Dermis blood vessel endothelial cell (primary cell): ENCODE results near the gene TEDC1. TPM values are rescaled to one million over a fixed set of nuclear protein-coding genes. Genes with fewer than 3 reads are reported as not detected.

Experiments used
- DNase-seq: peaks from one replicate; pipeline ENCODE4 v3.0.0; 2010
- total RNA-seq: library from RNA; depleted of rRNA; stranded (reverse); fragments of >200 nt; gene quantifications from 2 replicates; pipeline ENCODE4 v1.2.3, GENCODE V29; 2014

The TEDC1 gene
- total RNA-seq, 1 donor from 2014 or later = 9.7 TPM

DNA sequence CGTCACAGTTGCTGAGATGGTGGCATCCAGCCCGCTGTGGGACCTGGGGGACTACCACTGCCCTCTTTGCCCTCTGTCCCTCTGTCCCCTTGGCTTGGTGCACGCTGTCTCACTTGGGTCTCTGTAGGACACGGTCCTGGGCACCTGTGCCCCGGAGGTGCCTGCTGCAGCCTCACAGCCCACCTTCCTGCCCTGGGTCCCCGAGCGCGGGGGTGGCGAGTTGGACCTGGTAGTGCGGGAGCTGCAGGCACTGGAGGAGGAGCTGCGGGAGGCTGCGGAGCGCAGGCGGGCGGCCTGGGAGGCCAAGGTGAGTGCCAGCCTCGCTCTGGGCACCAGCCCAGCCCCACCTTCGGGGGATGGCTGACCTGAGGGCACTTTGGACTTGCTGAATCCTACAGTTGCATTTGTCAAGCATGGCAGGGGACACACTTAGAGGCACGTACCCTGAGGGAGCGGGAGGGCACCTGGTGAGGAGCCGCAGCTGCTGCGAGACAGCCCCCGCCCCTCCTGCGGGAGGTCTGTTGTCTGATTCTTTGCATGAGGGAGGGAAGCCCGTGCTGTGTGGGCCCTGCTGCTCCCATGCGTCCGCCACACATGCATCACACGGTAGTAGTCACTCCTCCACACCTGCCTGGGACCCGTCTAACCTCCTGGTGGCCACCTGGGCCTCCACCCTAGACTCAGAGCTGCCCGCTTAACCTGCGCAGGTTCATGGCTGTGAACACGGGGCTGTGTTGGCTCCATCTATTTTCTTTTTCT, 6.8 kb downstream of the TEDC1 start:
- DNase-seq = no peak

DNA sequence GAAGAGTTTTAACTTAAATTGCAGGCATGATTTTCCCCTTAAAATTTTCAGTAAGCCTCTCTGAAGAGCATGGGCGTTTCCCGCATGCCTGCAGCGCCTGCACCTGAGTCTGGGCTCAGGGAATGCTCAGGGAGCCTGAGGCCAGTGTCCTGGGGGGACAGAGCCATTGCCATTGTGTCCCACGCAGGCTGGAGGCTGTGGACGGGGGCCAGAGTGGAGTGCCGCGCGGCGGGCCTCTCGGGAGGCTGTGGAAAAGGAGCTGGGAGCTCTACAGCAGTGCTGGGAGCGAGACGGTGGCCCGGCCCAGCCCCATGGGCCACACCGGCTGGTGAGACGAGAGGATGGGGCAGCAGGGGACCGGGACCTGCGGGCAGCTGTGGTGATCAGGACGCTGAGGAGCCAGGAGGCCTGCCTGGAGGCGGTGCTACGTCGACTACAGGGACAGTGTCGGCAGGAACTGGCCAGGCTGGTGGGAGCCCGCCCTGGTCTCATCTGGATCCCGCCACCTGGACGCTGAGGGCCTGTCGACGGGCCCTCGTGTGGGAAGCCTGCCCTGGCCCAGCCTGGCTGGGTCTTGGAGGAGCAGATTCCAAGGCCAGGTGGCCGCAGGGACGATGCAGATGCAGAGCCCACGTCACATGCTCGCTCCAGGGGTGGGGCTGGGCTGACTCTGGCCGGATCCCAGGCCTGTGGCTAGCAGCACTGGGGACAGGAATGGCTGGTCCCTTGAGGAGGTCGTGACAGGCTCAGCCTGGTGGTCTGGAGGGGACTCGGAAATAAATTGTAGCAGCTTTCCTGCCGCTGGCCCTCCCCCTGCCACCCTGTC, 7.6 kb downstream of the TEDC1 start:
- no peak for DNase-seq

DNA sequence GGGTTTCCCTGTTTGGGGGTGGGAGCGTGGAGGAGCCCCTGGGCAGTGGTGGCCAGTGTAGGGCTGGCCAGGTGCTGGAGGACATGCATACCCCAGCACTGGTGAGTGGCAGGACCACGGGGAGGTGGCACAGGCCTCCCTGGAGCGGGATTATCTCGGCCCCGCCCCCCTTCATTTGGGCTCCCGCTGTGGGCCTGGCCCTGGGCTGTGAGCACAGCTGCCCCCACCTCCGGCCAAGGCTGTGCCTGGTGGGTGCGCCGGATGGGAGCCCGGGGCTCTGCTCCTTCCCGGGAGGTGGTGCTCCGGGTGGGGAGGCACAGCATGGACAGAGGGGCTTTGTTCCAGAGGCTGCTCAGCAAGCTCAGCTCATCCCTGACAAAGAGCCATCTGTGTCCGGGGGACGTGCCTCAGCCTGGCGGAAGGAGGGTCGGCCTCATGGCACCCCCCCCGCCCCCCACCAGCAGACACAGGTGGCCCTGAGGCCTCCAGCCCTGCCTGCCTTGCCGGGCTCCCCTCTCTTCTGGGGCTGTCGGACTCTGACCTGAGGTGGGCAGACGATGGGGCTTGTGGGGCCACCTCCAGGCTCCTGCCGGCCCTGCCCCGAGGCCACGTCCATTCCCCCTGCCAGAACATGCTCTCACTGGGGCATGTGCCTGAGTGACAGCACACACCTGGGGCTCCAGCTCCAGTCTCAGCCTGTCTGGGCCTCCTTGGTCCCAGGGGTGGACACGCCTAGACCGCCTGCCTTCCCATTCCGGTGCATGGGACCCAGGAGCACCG, 8.4 kb downstream of the TEDC1 start:
- DNase-seq = no peak

DNA sequence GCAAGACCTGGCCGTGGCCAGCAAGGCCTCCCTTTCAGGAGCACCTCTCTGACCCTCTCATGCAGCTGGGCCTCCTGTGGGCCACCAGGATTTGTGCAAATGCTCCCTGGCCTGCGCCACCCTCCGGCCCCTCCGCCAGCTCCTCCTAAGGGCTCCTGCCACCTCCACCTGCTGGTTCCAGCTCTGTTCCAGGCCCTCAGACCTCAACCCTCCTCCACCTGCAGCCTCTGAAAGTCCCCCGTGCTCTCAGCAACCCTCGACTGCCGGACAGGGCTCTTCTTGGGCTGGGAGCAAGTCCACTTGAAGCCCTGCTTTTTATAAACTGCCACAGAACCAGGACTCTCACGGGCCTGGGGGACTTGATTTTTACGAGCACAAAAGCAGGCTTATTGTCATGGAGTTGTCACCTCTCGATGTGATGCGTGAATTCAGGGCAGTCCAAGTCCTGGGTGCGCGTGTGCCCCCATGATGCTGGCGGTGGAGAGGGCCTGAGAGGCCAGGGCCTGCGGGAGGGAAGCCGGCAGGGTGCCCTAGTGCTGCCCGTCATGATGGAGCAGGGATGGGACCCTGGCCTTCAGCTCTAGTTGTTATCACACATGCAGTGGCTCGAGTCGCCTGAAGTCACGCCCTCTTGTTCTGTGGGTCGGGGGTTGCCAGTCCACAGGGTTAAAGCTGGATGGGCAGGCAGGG, 9.1 kb downstream of the TEDC1 start:
- DNase-seq = no peak

DNA sequence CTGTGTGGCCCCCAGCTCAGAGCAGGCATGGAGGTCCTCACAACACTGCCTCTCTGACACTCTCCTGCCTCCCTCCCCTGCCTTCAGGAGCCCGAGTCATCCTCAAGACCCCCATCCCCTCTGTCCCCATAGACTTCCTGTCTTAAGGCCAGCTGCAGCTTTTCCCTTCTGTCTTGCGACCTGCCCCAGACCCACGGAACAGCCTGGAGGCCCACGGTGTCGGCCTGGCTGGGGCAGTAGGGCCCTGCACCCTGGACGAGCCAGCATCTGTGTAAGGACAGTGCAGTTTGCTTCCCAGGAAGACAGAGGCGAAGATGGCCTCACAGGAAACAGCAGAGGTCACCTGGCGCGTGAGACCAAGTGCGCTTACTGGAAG, 9.7 kb downstream of the TEDC1 start:
- DNase-seq = no peak

DNA sequence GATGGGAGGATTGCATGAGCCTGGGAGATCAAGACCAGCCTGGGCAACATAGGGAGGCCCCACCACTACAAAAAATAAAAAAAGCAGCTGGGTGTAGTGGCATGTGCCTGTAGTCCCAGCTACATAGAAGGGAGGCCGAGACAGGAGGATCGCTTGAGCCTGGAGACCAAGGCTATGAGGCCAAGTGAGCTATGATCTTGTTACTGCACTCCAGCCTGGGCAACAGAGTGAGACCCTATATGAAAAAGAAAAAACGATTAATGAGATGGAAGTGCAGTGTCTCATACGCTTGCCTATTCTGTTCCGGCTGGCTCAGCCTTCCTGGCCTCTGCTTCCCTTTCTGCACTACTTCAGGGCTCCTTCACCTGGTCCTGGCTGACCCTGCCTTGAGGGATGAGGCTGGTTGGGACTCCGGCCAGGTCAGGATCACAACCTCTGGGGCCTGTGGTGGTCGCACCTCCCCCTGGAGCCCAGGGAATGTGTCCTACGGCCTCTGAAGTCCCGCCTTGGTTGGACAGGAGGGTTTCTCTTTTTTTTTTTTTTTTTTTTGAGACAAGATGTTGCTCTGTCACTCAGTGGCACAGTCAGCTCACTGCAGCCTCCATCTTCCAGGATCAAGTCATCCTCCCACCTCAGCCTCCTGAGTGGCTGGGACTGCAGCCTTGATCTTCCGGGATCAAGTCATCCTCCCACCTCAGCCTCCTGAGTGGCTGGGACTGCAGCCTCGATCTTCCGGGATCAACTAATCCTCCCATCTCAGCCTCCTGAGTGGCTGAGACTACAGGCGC, 10.7 kb downstream of the TEDC1 start:
- no peak for DNase-seq

DNA sequence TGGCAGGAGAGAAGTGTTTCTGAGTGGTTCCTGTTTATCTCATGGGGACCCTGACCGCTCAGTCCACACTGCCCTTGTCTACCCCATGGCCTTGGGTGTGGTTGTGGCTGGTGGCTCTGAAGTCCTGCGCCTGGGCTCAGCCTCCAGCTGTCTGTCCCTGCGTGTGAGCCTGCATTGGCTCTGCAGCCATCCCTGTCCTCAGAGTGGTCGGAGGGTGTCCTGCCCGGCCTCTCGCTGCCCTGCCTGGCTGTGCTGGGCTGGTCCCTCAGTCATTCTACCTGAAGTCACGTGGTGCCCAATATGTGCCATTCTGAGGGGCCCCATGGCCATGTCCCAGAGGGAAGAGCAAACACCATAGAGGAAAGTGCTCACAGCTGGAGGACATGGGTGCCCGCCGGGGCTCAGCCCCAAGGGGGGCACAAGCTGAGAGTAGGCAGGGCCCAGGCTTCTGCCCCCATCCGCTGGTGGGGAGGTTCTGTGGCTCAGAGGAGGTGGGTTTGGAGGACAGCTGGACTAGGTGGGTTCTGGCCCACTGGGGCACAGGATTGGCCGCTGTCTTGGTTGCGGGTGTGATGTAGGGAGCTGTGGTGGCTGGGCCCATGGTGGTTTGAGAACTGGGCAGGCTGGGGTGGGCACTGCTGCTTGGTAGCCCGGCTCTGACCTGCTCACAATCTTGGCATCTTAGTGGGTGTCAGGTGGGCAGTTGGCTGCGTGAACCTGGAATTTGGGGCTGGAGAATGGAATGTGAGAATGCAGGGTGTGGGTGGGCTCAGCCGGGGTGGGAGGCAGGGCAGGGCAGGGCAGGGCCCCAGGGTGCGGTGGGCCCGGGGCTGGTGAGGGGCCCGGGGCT, 11.6 kb downstream of the TEDC1 start:
- DNase-seq = no peak

DNA sequence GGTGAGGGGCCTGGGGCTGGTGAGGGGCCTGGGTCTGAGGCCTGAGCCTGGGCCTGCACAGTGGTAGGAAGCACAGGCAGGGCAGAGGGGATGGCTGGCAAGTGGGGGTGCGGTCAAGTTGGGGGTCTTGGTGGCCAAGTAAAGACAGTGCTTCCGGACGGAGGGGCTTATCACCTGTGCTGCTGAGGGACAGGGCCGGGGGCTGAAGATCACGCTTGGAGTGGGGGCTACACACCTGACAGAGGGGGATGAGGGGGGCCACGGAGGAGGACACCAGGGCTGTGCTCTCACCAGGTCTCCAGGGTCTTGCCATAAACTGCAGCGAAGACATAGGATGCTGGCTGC, 12.2 kb downstream of the TEDC1 start:
- no peak for DNase-seq

DNA sequence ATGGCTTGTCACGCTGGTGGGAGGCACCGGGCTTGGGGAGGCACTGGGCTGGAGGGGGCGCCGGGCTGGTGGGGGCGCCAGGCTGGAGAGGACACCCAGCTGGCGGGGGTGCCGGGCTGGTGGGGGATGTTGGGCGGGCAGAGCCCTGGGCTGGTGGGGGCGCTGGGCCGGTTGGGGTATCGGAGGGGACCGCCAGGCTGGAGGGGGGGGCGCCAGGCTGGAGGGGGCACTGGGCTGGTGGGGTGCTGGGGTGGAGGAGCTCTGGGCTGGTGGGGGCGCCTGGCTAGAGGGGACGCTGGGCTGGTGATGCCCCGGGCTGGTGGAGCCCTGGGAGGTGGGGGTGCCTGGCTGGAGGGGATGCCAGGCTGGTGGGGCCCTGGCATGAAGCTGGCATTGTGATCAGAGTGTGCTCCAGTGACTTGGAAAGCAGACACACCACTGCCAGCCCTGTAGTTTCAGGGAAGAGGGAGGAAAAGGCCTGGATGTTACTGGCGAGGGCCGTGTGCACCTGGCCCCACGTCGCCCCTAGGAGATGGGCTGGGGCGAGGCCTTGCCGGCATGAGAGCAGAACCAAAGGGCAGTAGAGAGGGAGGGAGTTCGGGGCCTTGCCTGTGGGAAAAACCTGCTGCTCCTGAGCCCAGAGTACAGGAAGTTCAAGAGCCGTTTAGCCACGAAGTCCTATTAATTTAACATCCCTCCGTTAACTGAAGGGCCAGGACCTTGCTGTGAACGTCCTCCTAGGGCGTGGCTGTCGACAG, 13.1 kb downstream of the TEDC1 start:
- no peak for DNase-seq

DNA sequence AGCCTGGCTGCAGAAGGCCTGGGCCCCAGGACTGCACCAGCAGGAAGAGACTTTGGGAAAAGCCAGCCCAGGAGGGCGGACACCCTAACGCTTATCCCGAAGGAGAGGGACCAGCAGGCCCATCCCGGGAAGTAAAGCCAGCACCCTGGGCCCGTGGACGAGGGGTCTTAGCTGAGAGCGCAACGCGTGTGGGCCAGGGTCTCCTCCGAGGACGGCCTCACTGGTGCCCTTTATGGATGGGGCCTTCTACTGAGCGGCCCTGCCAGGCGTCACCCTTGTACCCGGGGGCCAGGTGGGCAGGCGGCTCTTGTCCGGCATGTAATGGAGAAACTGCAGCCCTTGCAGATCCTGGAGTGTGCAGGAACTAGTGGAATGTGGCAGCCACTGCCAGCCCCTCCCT, 14.1 kb downstream of the TEDC1 start:
- DNase-seq = no peak

DNA sequence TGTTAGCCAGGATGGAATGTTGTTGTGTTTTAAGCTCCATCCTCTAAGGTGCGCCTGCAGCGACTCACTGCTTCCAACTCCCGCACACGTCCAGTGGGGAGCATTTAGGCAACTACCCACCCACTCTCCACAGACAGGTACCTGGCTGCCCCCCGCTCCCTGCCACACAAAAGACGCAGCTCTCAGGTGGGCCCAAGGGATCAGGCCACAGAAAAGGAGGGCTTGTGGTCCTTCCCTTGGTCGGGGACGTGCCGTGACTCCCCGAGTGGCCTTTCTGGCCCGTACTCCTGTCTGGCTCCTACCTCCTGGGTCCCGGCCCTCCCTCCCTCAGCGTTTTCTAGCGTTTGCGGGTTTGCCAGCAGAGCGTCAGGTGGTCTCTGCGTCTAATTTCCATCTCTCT, 16.2 kb downstream of the TEDC1 start:
- DNase-seq = no peak

DNA sequence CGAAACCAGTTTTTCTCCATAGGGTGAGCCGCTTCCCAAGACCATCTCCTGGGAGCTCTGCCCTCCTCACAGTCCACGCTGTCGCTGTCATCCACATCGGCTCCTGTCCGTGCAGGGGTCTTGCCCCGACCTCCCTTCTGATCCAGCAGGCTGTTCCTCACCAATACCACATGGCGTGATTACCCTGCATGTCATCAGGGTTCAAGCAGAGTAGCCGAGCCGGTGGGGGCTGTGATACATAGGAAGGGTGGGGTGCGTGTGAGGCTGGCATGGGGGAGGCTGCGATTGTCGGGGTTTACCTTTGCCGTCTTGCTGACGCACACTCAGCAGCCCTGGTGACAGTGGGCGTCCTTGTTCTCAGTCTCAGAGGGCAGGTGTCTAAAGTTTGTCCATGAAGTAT, 17.0 kb downstream of the TEDC1 start:
- no peak for DNase-seq

DNA sequence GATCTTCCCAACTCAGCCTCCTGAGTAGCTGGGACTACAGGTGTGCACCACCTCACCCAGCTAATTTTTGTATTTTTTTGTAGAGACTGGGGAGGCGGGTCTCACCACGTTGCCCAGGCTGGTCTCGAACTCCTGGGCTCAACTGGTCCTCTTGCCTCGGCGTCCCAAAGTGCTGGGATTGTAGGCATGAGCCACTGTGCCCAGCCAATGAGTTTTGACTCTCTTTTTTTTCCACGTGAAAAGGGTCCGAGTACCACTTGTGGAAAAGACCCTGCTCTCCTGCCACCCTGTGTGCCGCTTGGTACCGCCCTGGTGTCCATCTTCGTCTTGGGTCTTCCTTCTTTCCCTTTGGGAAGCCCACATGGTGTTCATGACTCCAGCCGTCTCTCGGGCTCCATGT, 17.6 kb downstream of the TEDC1 start:
- DNase-seq = no peak

DNA sequence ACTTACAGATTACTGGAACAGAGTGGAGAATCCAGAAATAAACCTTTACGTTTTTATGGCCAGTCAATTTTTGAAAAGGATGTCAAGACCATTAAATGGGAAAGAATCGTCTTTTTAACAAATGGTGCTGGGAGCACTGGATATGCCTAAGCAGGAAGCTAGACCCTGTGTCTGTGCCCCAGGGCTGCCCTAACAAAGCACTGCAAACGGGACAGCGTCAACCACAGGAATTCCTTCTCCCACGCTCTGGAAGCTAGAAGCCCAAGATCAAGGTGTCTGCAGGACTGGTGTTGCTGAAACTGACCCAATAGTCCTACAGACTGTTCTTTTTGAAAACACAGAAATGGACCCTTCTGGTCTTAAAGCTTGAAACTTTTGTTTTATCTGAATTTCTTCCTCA, 26.1 kb downstream of the TEDC1 start:
- DNase-seq = no peak

DNA sequence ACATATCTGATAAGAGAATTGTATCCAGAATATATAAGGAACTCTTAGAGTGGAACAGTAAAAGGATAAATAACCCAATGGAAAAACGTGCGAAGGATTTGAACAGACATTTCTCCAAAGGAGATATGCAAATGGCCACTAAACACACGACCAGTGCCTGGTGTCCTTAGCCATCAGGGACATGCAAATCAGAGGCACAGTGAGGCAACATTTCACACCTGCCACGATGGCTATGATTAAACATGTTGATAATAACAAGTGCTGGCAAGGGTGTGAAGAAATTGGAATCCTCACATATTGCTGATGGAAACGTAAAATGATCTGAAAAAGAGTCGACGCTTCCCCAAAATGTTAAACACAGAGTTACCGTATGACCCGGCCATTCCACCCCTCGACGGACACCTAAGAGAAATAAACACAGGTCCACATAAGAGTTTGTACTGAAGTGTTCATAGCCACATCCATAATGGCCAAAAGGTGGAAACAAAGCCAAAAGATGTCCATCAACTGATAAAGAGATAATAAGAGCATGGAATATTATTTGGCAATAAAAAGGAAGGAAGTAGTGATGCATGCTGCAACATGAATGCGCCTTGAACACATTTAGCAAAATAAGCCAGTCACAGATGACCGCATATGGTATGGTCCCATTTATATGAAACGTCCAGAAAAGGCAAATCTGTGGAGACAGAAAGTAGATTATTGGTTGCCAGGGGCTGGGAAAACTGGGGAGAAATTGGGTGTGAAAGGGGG, 29.1 kb downstream of the TEDC1 start:
- DNase-seq = no peak

DNA sequence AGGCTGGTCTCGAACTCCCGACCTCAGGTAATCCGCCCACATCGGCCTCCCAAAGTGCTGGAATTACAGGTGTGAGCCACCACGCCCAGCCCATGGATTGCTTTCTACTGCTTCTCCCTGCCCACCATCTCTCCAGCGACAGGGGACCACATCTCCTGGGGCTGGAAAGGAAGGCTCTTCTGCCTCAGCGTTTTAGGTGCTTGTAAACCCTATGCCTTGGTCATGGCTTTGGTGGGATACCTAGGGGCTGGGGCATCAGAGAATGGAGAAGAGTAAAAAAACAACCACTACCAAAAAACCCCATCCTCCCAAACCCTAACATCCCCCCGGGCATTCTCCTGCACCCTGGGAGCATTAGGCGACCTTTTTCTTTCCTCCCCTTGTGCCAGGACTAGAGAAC, 34.3 kb downstream of the TEDC1 start:
- DNase-seq = no peak

DNA sequence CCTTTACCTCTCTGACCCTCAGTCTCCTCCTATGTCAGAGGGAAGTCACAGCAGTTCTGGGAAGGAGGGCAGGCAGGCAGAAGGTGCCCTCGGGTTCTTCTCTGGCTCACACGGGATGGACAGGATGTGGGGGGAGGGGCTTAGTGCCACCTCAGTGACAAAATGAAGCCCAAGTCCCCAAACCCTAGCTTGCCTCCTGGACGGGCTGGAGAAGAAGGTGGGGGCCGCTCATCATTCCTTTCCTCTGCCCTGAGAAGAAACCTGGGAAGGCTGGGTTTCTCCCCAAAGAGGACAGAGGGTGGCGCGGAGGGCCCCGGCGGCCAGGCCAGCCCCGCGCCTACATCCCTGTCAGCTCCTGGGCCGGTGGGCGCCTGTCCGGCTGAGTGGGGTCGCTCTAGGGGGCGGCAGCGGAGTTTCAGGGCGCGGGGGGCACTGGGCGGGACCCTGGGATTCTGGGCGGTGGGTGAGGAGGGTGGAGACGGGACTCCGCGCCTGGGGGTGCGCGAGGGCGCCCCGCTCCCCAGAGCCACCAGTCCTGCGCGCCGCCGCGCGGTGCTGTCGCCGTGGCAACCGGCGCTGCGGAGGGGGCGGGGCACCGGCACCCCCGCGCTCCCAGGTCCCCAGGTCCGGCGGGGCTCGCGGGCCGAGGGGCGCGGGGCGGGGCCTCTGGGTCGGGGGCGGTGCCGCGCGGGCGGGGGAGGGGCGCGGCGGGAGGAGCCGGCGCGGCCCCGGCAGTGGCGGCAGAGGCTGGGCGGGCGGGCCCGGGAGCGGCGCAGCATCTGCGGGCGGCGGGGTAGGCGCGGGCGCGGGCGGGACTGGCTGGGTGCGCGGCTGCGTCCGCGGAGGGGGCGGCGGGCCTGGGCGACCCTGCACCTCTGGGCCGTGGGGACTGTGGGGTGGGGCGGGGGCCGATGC, 35.1 kb downstream of the TEDC1 start, which contains the start of gene TMEM121:
TMEM121 (plus strand) TSS at position 723 of the 915 bp plus-strand sequence. CDS start 2,252 bp downstream, outside the sequence.
- no peak for DNase-seq

DNA sequence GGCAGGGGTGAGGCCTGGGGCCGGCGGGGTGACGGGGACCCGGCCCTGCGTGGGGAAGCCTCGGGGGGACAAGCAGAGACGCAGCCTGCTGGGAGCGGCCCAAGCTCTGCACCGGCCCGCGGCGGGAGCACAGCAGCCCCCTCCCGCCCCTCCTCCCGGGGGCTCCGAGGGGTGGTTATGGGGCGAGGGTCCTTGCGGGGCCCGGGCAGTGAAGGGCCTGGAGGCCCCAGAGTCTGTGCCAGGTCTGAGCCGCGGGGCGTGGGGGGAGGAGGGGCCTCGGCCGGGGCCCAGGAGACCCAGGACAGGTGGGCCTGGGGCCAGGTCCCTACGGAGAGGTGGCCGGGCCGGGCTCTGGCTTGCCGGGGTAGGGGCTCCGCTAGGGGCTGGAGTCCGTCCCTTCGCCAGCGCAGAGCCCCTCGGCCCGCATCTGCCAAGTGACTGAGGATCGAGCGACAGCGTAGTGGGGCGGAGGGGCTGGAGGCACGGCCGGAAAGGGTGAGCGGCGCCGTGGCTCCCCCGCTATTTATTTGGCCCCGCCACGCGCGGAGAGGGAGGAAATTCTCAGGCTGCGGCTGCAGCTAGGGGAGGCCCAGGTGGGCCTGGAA, 35.8 kb downstream of the TEDC1 start:
- no peak for DNase-seq
